ENCODE results near the gene AFF3.
"Not testable (repeated sequence)": the region's sequence is repeated elsewhere in the genome, so short reads cannot be mapped to it uniquely, and the experiment has no call there.

DNA sequence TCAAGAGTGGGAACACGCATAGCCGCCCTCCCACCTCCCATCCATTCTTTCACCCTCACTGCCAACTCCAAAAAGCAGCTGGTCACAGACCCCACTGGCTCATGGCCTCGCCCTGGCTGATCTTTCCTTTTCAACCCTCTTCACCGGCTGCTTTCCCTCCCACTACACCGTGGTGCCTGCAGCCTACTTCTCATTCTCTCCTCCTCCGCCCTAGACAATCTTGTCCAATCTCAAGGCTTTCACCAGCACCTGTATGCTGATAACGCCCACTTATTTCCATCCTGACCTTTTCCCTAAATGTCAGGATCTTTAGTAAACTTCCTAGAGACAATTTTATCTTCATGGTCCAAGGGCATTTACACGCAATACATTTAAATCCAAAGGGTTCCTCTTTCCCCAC is 50.6 kb downstream of the AFF3 start:
- TF ChIP-seq CTCF, POLR2A (IDR thresholded peaks at IDR 0.05): not testable (repeated sequence)

All from right lobe of liver (tissue), 4 donors.